Endothelial cell of umbilical vein (primary cell): ENCODE data around the gene BMPER. TPM values are rescaled to one million over a fixed set of nuclear protein-coding genes. Genes with fewer than 3 reads are reported as not detected.

Experiments used
- BruUV-seq: library from RNA; stranded (reverse); fragments of 400-500 nt; replicated peaks from 2 replicates; lab custom pipeline; 2021; lab: Mats Ljungman, UMichigan
- CTCF ChIA-PET: fragments of 300-600, 350-600 bp; sonication (Branson Sonifier 250); formaldehyde crosslinking; loops from one replicate; lab custom pipeline; 2021; ENCODE audit warnings: antibody characterized with exemption, inconsistent platforms; lab: Charles Lee
- POLR2A ChIA-PET: fragments of 300-600, 350-600 bp; sonication (Branson Sonifier 250); formaldehyde crosslinking; loops from one replicate; lab custom pipeline; 2021; ENCODE audit warnings: antibody characterized with exemption, inconsistent platforms; lab: Charles Lee
- DNase-seq: peaks from one replicate; pipeline ENCODE4 v3.0.0-alpha.2; 2011; ENCODE audit warnings: low read depth, low spot score
- FAIRE-seq: peaks from 2 replicates; lab custom pipeline; 2011; peaks lifted over from hg19 to GRCh38; lab: Jason Lieb, UNC
- H2AFZ ChIP-seq: 2 replicates; pipeline ENCODE4 v1.6.0; 2012; ENCODE audit warnings: low read depth, low read length, control low read depth, inconsistent platforms
- H3K27ac ChIP-seq: 2 replicates; pipeline ENCODE4 v1.5.1; 2011; ENCODE audit warnings: low read depth, mild to moderate bottlenecking, control low read depth, low read length, moderate library complexity; ENCODE audit not compliant: insufficient read depth
- H3K27me3 ChIP-seq, 2 experiments: 2 replicates each; pipeline versions ENCODE4 v1.6.0 to v1.6.1; 2011; ENCODE audit warnings: low read length in 2 of 2, mixed read lengths in 1 of 2; ENCODE audit not compliant: control insufficient read depth in 2 of 2, insufficient read depth in 2 of 2
- H3K36me3 ChIP-seq, 2 experiments: 2 replicates in 1 of 2; 3 replicates in 1 of 2; pipeline ENCODE4 v1.5.1; 2011; ENCODE audit warnings: low read length in 2 of 2, mild to moderate bottlenecking in 1 of 2, moderate library complexity in 1 of 2; ENCODE audit not compliant: control insufficient read depth in 2 of 2, insufficient read depth in 2 of 2; ENCODE audit errors: extremely low read depth in 1 of 2
- H3K4me1 ChIP-seq: 3 replicates; pipeline ENCODE4 v1.5.1; 2011; ENCODE audit warnings: mild to moderate bottlenecking, low read length; ENCODE audit not compliant: control insufficient read depth, insufficient read depth; ENCODE audit errors: extremely low read depth
- H3K4me2 ChIP-seq: 2 replicates; pipeline ENCODE4 v1.6.1; 2011; ENCODE audit warnings: low read length, control low read depth, mixed read lengths; ENCODE audit not compliant: insufficient read depth
- H3K4me3 ChIP-seq, 3 experiments: fragments of 200-600 bp in 1 of 3; sonication (generic), shearing (Covaris generic) in 1 of 3; replicated peaks in 1 of 3; 2 replicates each; pipeline ENCODE4 v1.5.1; 2011 to 2016; ENCODE audit warnings: control low read depth in 3 of 3, low read length in 3 of 3, mild to moderate bottlenecking in 2 of 3, inconsistent platforms in 1 of 3, low read depth in 1 of 3, moderate library complexity in 1 of 3; ENCODE audit not compliant: insufficient read depth in 1 of 3
- H3K79me2 ChIP-seq: 2 replicates; pipeline ENCODE4 v1.6.0; 2012; ENCODE audit warnings: low read length, inconsistent platforms; ENCODE audit not compliant: control insufficient read depth, insufficient read depth
- H3K9ac ChIP-seq: replicated peaks from 2 replicates; pipeline ENCODE3; 2011; ENCODE audit warnings: low read length, control low read depth; ENCODE audit not compliant: insufficient read depth; ENCODE audit errors: extremely low read depth
- H3K9me1 ChIP-seq: replicated peaks from 3 replicates; pipeline ENCODE4 v1.6.0; 2011; ENCODE audit warnings: mild to moderate bottlenecking, low read length; ENCODE audit not compliant: control insufficient read depth, insufficient read depth; ENCODE audit errors: extremely low read depth
- H3K9me3 ChIP-seq: replicated peaks from 2 replicates; pipeline ENCODE4 v1.5.1; 2012; ENCODE audit warnings: low read length, inconsistent platforms; ENCODE audit not compliant: control insufficient read depth, insufficient read depth
- H4K20me1 ChIP-seq: replicated peaks from 2 replicates; pipeline ENCODE3; 2011; ENCODE audit warnings: mild to moderate bottlenecking, low read length; ENCODE audit not compliant: control insufficient read depth, insufficient read depth; ENCODE audit errors: extremely low read depth
- EZH2 ChIP-seq: IDR thresholded peaks from 2 replicates; pipeline ENCODE4 v1.6.1; 2012; ENCODE audit warnings: borderline replicate concordance, low read depth, mild to moderate bottlenecking, moderate library complexity, low read length, inconsistent platforms; ENCODE audit not compliant: severe bottlenecking
- FOS ChIP-seq: IDR thresholded peaks from 2 replicates; pipeline ENCODE4 v1.6.1; 2011; ENCODE audit warnings: mild to moderate bottlenecking, low read length, moderate library complexity, borderline replicate concordance; ENCODE audit not compliant: insufficient read depth
- GATA2 ChIP-seq: IDR thresholded peaks from 2 replicates; pipeline ENCODE4 v1.7.0; 2011; ENCODE audit warnings: low read depth, mild to moderate bottlenecking, moderate library complexity, mixed read lengths, low read length; ENCODE audit not compliant: insufficient read length, insufficient read depth
- JUN ChIP-seq: IDR thresholded peaks from 2 replicates; pipeline ENCODE4 v1.6.1; 2011; ENCODE audit warnings: borderline replicate concordance, low read depth; ENCODE audit not compliant: insufficient read length, insufficient read depth
- MYC ChIP-seq: IDR thresholded peaks from one replicate; pipeline ENCODE4 v1.6.1; 2011; ENCODE audit warnings: mild to moderate bottlenecking, low read depth, low read length
- POLR2A ChIP-seq: IDR thresholded peaks from 2 replicates; pipeline ENCODE4 v1.6.1; 2012; ENCODE audit warnings: low read depth, mild to moderate bottlenecking, control low read depth, low read length
- POLR2AphosphoS5 ChIP-seq: IDR thresholded peaks from 2 replicates; pipeline ENCODE4 v1.6.1; 2012; ENCODE audit warnings: low read depth, mild to moderate bottlenecking, control low read depth, low read length, moderate library complexity; ENCODE audit not compliant: insufficient read depth
- dilution Hi-C: fragments of 300-500 bp; cut with MboI; formaldehyde crosslinking; loops from one replicate; pipeline ENCODE4 v1.15.0; 2019; ENCODE audit warnings: low sequenced_read_pairs; ENCODE audit not compliant: extremely low pct_ligation_motif_present
- intact Hi-C: fragments of 100-400 bp; cut with micrococcal nuclease; formaldehyde crosslinking; loops from one replicate; pipeline ENCODE4 v1.10.0; 2022
- polyA plus RNA-seq, 4 experiments: library from polyadenylated mRNA; depleted of rRNA in 3 of 4; stranded (reverse) in 3 of 4; unstranded in 1 of 4; fragments of >200 nt; gene quantifications; 2 replicates each; pipeline versions ENCODE4 v1.2.1 to v1.2.3, GENCODE V29; 2011 to 2012; ENCODE audit warnings: missing spikeins in 1 of 4
- total RNA-seq: library from RNA; stranded (reverse); gene quantifications from 2 replicates; pipeline ENCODE4 v1.2.3, GENCODE V29; 2021
- TF ChIP-seq, protein P1 (sequence below), 2 donors: IDR thresholded peaks; 1 replicate in 1 of 2; 2 replicates in 1 of 2; pipeline ENCODE4 v1.5.1; 2011; ENCODE audit warnings: low read length in 2 of 2, mild to moderate bottlenecking in 2 of 2, moderate library complexity in 2 of 2, control low read depth in 1 of 2, inconsistent platforms in 1 of 2, low read depth in 1 of 2; ENCODE audit not compliant: insufficient read depth in 1 of 2; ENCODE audit errors: extremely low read depth in 1 of 2
- TF ChIP-seq, protein P2 (sequence below): IDR thresholded peaks from 2 replicates; pipeline ENCODE4 v1.6.1; 2011; ENCODE audit not compliant: insufficient read depth, insufficient read length

BMPER gene
- total and polyA plus RNA-seq, 2 donors (not counting 3 experiments of a cell fraction or from before 2014, with no cell fraction given), result 0.10 to 0.13 TPM

DNA sequence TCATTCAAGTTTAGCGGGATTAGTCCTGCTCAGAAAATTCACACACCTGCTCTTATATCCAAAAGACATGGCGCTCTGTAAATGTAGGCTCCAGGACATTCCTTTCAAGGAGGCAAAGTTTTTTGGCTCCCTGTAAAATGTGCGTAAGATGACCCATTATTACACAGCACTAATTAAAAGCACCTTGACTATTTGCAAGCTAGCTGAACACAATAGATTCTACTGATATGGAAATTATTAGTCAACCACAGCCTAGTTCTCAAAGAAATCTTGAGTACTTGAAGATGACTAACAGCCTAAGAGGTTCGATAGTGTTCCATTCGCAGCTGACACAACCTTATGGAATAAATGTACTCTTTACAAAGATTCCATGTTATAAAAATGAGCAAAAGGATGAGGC lies 175.2 kb downstream of the BMPER start:
- Histone ChIP-seq H3K4me2 (no peak overlapping the region), H3K79me2 (no peaks in the 10 kb centered on the region), H3K27me3 (no peaks in the 10 kb centered on the region), H3K36me3 (no peaks in the 10 kb centered on the region), H3K9me3 (no peaks in the 10 kb centered on the region), H3K9ac (no peak overlapping the region), H3K4me1 (no peaks in the 10 kb centered on the region), H4K20me1 (no peaks in the 10 kb centered on the region), H3K4me3 (no peak overlapping the region), H3K27ac (no peak overlapping the region), H2AFZ (no peak overlapping the region), H3K9me1 (no peaks in the 10 kb centered on the region)
- intact Hi-C loops, result loop anchor here (10.0 kb wide), 1 partner anchor 316 kb away; no protein-coding TSS in a partner anchor
- POLR2A ChIA-PET, result interaction anchor here (1.0 kb wide), 1 partner anchor 97 kb away, joined by 3 read pairs; no protein-coding TSS in a partner anchor
- BruUV-seq, result no TSS peak
- TF ChIP-seq, protein P1, sequence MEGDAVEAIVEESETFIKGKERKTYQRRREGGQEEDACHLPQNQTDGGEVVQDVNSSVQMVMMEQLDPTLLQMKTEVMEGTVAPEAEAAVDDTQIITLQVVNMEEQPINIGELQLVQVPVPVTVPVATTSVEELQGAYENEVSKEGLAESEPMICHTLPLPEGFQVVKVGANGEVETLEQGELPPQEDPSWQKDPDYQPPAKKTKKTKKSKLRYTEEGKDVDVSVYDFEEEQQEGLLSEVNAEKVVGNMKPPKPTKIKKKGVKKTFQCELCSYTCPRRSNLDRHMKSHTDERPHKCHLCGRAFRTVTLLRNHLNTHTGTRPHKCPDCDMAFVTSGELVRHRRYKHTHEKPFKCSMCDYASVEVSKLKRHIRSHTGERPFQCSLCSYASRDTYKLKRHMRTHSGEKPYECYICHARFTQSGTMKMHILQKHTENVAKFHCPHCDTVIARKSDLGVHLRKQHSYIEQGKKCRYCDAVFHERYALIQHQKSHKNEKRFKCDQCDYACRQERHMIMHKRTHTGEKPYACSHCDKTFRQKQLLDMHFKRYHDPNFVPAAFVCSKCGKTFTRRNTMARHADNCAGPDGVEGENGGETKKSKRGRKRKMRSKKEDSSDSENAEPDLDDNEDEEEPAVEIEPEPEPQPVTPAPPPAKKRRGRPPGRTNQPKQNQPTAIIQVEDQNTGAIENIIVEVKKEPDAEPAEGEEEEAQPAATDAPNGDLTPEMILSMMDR (IDR thresholded peaks at IDR 0.05; ENCODE audit: extremely low read depth in 1 of 2, insufficient read depth in 1 of 2, low read depth in 1 of 2, low read length in 2 of 2), result no peak
- no peak for TF ChIP-seq JUN
- TF ChIP-seq POLR2AphosphoS5, result no peak
- no peak for TF ChIP-seq EZH2
- TF ChIP-seq, protein P2, sequence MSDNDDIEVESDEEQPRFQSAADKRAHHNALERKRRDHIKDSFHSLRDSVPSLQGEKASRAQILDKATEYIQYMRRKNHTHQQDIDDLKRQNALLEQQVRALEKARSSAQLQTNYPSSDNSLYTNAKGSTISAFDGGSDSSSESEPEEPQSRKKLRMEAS, result no peak
- TF ChIP-seq MYC, result no peak
- TF ChIP-seq GATA2, result no peak
- TF ChIP-seq FOS, result no peak
- no peak for TF ChIP-seq POLR2A
- dilution Hi-C loops, result no loop called here
- CTCF ChIA-PET, result interaction anchor here (1.2 to 2.2 kb wide), 4 partner anchors 10 to 147 kb away, joined by 3 to 9 read pairs (median 4); no protein-coding TSS in a partner anchor
- DNase-seq (no peak), FAIRE-seq (peak; percentile 59)
